Progenitor cell of endocrine pancreas (in vitro differentiated cells): ENCODE measurements around the gene SEMA3G. TPM values are rescaled to one million over a fixed set of nuclear protein-coding genes. Genes with fewer than 3 reads are reported as not detected.
A peak's percentile ranks its signal among the peaks of the same experiment; 100 is the strongest.

Experiments used
- DNase-seq: peaks from one replicate; pipeline ENCODE4 v3.0.0; 2021; ENCODE audit warnings: low spot score; ENCODE audit not compliant: unreplicated experiment
- H3K27ac Mint-ChIP-seq: 2 replicates; pipeline ENCODE4 v1.8.0; 2021; ENCODE audit warnings: mild to moderate bottlenecking, moderate library complexity, mixed read lengths
- H3K27me3 Mint-ChIP-seq: 2 replicates; pipeline ENCODE4 v1.8.0; 2021; ENCODE audit warnings: mixed read lengths
- H3K36me3 Mint-ChIP-seq: 2 replicates; pipeline ENCODE4 v1.8.0; 2022; ENCODE audit warnings: mixed read lengths; ENCODE audit not compliant: insufficient read depth
- H3K4me1 Mint-ChIP-seq: 2 replicates; pipeline ENCODE4 v1.8.0; 2021; ENCODE audit warnings: low read depth, mixed read lengths
- H3K4me3 Mint-ChIP-seq: 2 replicates; pipeline ENCODE4 v1.8.0; 2021; ENCODE audit warnings: low read depth, mild to moderate bottlenecking, moderate library complexity, mixed read lengths
- H3K9me3 Mint-ChIP-seq: 2 replicates; pipeline ENCODE4 v1.8.0; 2021; ENCODE audit warnings: low read depth, mixed read lengths
- total RNA-seq: library from RNA; stranded (reverse); gene quantifications from 2 replicates; pipeline ENCODE4 v1.2.1, GENCODE V29; 2021
- TF ChIP-seq, protein P1 (sequence below): fragments of 200-600 bp; sonication (generic); IDR thresholded peaks from one replicate; pipeline ENCODE4 v1.5.0; 2021; ENCODE audit warnings: antibody characterized with exemption, mild to moderate bottlenecking; ENCODE audit not compliant: unreplicated experiment

Gene SEMA3G
- total RNA-seq, 1 donor from 2014 or later: 0.79 TPM

DNA sequence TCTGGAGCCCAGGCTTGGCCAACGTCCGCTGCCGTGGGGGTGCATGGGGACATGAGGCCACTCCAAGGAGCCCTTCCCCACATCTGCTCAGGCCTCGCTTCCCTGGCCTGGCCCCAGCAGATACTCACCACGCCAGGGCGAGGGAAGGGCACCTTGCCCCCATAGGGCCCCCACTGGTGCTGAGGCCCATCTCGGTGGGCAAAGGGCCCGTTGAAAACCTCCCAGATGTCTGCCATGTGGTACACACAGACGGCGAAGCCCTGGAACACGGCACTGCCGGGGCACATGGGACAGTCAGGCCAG, 4.7 kb downstream of the SEMA3G start:
- no peaks in the 10 kb centered on the region for H3K27me3 Mint-ChIP-seq
- no peak overlapping the region for H3K27ac Mint-ChIP-seq
- H3K9me3 Mint-ChIP-seq: no peaks in the 10 kb centered on the region
- peaks cover 2% of the 10 kb centered on the region for H3K4me1 Mint-ChIP-seq
- no peak overlapping the region for H3K4me3 Mint-ChIP-seq
- TF ChIP-seq, protein P1, sequence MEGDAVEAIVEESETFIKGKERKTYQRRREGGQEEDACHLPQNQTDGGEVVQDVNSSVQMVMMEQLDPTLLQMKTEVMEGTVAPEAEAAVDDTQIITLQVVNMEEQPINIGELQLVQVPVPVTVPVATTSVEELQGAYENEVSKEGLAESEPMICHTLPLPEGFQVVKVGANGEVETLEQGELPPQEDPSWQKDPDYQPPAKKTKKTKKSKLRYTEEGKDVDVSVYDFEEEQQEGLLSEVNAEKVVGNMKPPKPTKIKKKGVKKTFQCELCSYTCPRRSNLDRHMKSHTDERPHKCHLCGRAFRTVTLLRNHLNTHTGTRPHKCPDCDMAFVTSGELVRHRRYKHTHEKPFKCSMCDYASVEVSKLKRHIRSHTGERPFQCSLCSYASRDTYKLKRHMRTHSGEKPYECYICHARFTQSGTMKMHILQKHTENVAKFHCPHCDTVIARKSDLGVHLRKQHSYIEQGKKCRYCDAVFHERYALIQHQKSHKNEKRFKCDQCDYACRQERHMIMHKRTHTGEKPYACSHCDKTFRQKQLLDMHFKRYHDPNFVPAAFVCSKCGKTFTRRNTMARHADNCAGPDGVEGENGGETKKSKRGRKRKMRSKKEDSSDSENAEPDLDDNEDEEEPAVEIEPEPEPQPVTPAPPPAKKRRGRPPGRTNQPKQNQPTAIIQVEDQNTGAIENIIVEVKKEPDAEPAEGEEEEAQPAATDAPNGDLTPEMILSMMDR: no peak
- H3K36me3 Mint-ChIP-seq: no peaks in the 10 kb centered on the region
- no peak for DNase-seq

DNA sequence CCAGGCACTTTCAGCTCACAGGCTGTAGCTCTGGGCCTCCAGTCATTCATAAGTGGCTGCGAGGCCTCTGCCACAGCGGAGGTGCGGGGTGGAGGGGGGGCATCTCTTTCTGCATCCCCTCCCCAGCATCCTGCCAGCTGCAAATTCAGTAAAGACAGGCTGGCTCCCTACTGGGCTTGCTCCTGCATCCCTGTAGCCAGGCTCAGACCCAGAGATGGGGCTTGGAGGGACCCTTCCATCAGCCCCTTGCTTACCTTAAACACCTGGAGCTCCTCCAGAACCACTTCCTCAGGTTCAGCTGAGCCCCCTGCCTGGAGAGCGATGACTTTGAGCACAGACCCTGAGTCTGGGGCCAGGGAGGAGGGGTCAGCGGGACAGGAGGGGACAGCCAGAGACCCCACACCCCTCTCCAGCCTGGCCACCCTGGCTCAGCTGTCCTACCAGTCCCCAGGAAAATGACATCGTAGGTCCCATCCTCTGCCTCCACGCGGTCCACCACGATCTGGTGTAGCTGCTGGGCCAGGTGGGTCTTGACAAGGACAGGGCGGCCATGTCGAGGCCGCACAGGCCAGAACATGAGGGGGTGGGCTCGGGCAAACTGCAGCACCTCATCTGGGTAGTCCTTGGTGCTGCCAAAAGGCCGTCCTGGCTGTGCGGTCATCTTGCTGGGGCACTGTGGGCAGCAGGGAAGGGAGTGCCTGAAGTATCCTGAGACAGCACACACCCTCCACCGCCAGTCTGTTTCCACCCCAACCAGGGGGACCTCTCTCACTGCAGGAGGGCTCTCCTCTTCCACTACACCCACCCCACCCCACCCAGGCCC, 5.3 kb downstream of the SEMA3G start:
- TF ChIP-seq, protein P1: no peak
- Mint-ChIP-seq H3K27ac (no peak overlapping the region), H3K4me1 (no peaks in the 10 kb centered on the region), H3K9me3 (no peaks in the 10 kb centered on the region), H3K4me3 (no peak overlapping the region), H3K27me3 (no peaks in the 10 kb centered on the region), H3K36me3 (no peaks in the 10 kb centered on the region)
- DNase-seq: no peak

DNA sequence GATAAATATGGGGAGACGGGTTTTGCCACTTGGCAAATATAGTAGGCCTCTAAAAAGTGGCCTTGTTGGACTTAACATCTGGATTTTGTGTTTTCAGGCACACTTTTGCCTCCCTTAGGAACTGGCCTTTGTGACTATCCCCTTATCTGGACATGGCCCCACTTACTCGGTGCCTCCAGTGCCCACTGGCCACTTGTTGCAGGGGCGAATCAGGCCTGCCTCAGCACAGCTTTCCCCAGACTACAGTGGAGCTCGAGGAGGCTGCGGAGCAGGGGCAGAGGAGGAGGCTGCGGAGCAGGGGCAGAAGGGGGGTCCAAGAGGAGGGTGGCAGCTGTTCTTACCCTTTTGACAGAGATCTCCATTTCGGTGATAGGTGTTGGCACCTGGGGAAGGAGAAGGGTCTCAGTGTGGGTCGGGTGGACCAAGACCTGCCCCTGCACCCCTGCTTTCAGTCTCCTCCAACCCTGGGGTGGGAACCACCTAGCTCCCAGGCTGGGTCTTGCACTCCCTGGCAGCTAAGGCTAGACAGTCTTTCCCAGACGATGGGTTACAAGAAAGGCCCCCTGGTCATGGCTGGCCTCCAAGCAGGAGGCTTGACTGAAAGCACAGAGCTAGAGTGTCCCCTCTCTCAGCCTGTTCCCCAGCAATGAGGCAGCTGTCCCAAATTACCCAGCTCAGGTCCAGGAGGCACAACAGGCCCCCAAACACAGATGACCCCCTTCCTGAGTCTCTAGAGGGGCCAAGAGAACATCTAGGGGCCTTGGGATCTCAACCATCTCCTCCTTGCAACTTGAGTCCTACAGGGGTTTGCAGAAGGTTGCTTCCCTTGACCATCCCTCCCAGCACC, 6.1 kb downstream of the SEMA3G start:
- no peaks in the 10 kb centered on the region for H3K9me3 Mint-ChIP-seq
- H3K27me3 Mint-ChIP-seq: peaks cover 7% of the 10 kb centered on the region
- no peak overlapping the region for H3K4me3 Mint-ChIP-seq
- TF ChIP-seq, protein P1: no peak
- DNase-seq: no peak
- H3K27ac Mint-ChIP-seq: peak overlapping the region; percentile 56
- H3K4me1 Mint-ChIP-seq: peaks cover 3% of the 10 kb centered on the region
- no peaks in the 10 kb centered on the region for H3K36me3 Mint-ChIP-seq

DNA sequence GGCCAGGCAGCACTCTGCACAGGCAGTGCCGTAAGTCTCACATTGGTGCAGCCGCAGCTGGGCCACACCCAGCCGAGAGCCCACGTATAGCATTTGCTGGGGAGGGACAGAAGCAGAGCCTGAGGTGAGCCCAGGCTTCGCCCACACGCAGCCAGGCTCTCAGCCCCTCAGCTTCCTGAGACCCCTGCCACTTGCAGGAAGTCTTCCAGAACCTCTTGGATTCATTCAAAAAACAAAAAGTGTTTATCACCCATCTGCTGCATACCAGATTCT, 6.9 kb downstream of the SEMA3G start:
- Mint-ChIP-seq H3K36me3 (no peaks in the 10 kb centered on the region), H3K4me3 (no peak overlapping the region), H3K9me3 (no peaks in the 10 kb centered on the region), H3K4me1 (peaks cover 4% of the 10 kb centered on the region), H3K27me3 (peaks cover 11% of the 10 kb centered on the region), H3K27ac (no peak overlapping the region)
- DNase-seq: no peak
- TF ChIP-seq, protein P1: no peak

DNA sequence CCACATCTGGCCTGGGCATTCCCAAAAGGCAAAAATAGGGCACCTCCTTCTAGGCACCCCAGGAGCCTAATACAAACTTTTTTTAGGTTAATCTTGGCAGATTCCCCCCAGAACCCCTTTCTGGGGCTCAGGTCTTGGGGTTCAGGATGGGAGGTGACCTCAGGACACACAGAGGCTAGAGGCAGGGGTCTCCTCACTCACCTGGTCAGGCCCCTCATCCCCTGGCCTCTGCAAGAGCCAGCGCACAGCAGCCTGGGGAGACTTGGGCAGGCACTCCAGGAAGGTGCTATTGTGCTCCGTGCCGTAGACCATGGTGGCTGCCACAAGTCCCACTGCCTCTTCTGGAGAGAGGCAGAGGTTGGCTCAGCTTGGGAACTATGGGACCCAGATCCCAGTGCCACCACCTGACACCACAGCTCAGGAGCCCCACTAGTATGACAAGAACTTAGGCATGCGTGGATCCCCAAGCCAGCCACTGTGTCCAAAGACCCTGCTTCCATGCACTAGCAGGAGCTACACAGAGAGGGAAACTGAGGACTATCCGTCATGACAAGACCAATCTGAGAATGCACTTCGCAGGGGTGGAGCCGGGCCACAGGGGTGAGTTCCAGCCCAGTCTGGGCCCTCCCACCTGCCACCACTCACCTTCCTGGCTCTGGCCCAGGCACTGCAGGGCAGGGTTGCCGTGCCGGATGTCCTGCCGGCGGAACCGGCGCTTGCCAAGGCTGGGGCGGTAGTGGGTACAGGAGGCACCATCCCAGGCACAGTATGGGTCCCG, 7.4 kb downstream of the SEMA3G start:
- H3K4me3 Mint-ChIP-seq: no peak overlapping the region
- TF ChIP-seq, protein P1: no peak
- peaks cover 12% of the 10 kb centered on the region for H3K27me3 Mint-ChIP-seq
- no peak for DNase-seq
- H3K9me3 Mint-ChIP-seq: no peaks in the 10 kb centered on the region
- peaks cover 4% of the 10 kb centered on the region for H3K4me1 Mint-ChIP-seq
- no peak overlapping the region for H3K27ac Mint-ChIP-seq
- no peaks in the 10 kb centered on the region for H3K36me3 Mint-ChIP-seq
